ENCODE measurements around the gene CUL9.
"Not testable (repeated sequence)": the region's sequence is repeated elsewhere in the genome, so short reads cannot be mapped to it uniquely, and the experiment has no call there.

CUL9 gene

GRCh38 chr6:43181942-43182860 is at the start of gene CUL9:
Gene CUL9 (plus strand): TSS chr6:43182196. CDS start chr6:43184311, 2,115 bp downstream.
- peak; percentile 60 for DNase-seq (ENCODE audit: low read depth)

GRCh38 chr6:43138267-43138666 is 43.7 kb upstream of the CUL9 start:
- DNase-seq (ENCODE audit: low read depth) = no peak

GRCh38 chr6:43139973-43140372 is 42.0 kb upstream of the CUL9 start:
- DNase-seq (ENCODE audit: low read depth) = not testable (repeated sequence)

- no peak for DNase-seq (ENCODE audit: low read depth)
Observed at GRCh38 chr6:43141644-43142043, 40.4 kb upstream of the CUL9 start.

GRCh38 chr6:43142101-43142500 is 39.9 kb upstream of the CUL9 start:
- no peak for DNase-seq (ENCODE audit: low read depth)

- DNase-seq (ENCODE audit: low read depth) = peak; percentile 69
Observed at GRCh38 chr6:43143235-43144128, 38.5 kb upstream of the CUL9 start.

GRCh38 chr6:43144879-43145278 is 37.1 kb upstream of the CUL9 start:
- no peak for DNase-seq (ENCODE audit: low read depth)

- no peak for DNase-seq (ENCODE audit: low read depth)
Observed at GRCh38 chr6:43146261-43146660, 35.7 kb upstream of the CUL9 start.

GRCh38 chr6:43146709-43147688 is 35.0 kb upstream of the CUL9 start:
- DNase-seq (ENCODE audit: low read depth) = no peak

- DNase-seq (ENCODE audit: low read depth) = no peak
Observed at GRCh38 chr6:43147691-43148477, 34.1 kb upstream of the CUL9 start.

GRCh38 chr6:43149265-43149664 is 32.7 kb upstream of the CUL9 start:
- DNase-seq (ENCODE audit: low read depth) = no peak

GRCh38 chr6:43150051-43150751 is 31.8 kb upstream of the CUL9 start:
- DNase-seq (ENCODE audit: low read depth) = no peak

- no peak for DNase-seq (ENCODE audit: low read depth)
Observed at GRCh38 chr6:43159599-43159998, 22.4 kb upstream of the CUL9 start.

GRCh38 chr6:43163899-43164298 is 18.1 kb upstream of the CUL9 start:
- no peak for DNase-seq (ENCODE audit: low read depth)

GRCh38 chr6:43170417-43170930 is 11.5 kb upstream of the CUL9 start:
- DNase-seq (ENCODE audit: low read depth) = peak; percentile 85

- peak; percentile 99 for DNase-seq (ENCODE audit: low read depth)
Observed at GRCh38 chr6:43170931-43171706, 10.9 kb upstream of the CUL9 start, which contains the start of gene SRF. Gene SRF (plus strand): TSS chr6:43171269. CDS start chr6:43171657, 388 bp downstream.

- DNase-seq (ENCODE audit: low read depth) = no peak
Observed at GRCh38 chr6:43171707-43172103, 10.3 kb upstream of the CUL9 start.

- no peak for DNase-seq (ENCODE audit: low read depth)
Observed at GRCh38 chr6:43172104-43173007, 9.6 kb upstream of the CUL9 start.

Measured in stromal cell of bone marrow (primary cell).